Activated CD4-positive, alpha-beta T cell treated with anti-CD3 and anti-CD28 coated beads, Interleukin-2, amount 50 U/mL, for 1 hour (primary cell): ENCODE results near the gene CYP3A4.

ENCODE experiments used
- DNase-seq: peaks from one replicate; pipeline ENCODE4 v3.0.0-alpha.2; 2020

CYP3A4 gene

GRCh38 chr7:99720800-99721595, 63.0 kb downstream of the CYP3A4 start:
- DNase-seq = no peak

GRCh38 chr7:99719996-99720769, 63.8 kb downstream of the CYP3A4 start:
- DNase-seq = no peak

GRCh38 chr7:99713995-99714570, 69.9 kb downstream of the CYP3A4 start:
- DNase-seq = no peak

GRCh38 chr7:99709838-99710578, 74.0 kb downstream of the CYP3A4 start:
- no peak for DNase-seq

GRCh38 chr7:99709260-99709659, 74.7 kb downstream of the CYP3A4 start:
- DNase-seq = no peak

- DNase-seq = no peak
These were observed 76.9 kb downstream of the CYP3A4 start for GRCh38 chr7:99707096-99707495.
